GM21786 (cell line): ENCODE data around the gene THAP3.

Experiments used
- ATAC-seq: cut with Tn5 transposase; IDR thresholded peaks from one replicate; pipeline ENCODE4 v1.9.1; 2021; ENCODE audit not compliant: unreplicated experiment

THAP3 gene

GRCh38 chr1:6666696-6667095, 42.0 kb downstream of the THAP3 start:
- ATAC-seq: no peak

GRCh38 chr1:6667139-6667538, 42.5 kb downstream of the THAP3 start:
- no peak for ATAC-seq

- ATAC-seq: no peak
Measured at GRCh38 chr1:6668503-6668902, 43.8 kb downstream of the THAP3 start.

- ATAC-seq: no peak
Measured at GRCh38 chr1:6672558-6672957, 47.9 kb downstream of the THAP3 start.

- no peak for ATAC-seq
Measured at GRCh38 chr1:6673816-6674398, 49.2 kb downstream of the THAP3 start.

GRCh38 chr1:6674771-6675170, 50.1 kb downstream of the THAP3 start:
- ATAC-seq: no peak

GRCh38 chr1:6675941-6676340, 51.3 kb downstream of the THAP3 start:
- ATAC-seq: no peak
